Caco-2 (cell line): ENCODE data around the gene PPP4R4. TPM values are rescaled to one million over a fixed set of nuclear protein-coding genes. Genes with fewer than 3 reads are reported as not detected.

Source experiments
- BruUV-seq: library from RNA; stranded (reverse); fragments of 400-500 nt; replicated peaks from 2 replicates; lab custom pipeline; 2021; lab: Mats Ljungman, UMichigan
- CTCF ChIA-PET: fragments of 300-600 bp; sonication (Branson Sonifier 250); formaldehyde crosslinking; loops from one replicate; lab custom pipeline; 2022; ENCODE audit warnings: antibody characterized with exemption; lab: Charles Lee
- POLR2A ChIA-PET: fragments of 300-600 bp; sonication (Branson Sonifier 250); formaldehyde crosslinking; loops from one replicate; lab custom pipeline; 2022; ENCODE audit warnings: antibody characterized with exemption; lab: Charles Lee
- DNase-seq, 2 experiments: peaks; one replicate each; pipeline versions ENCODE4 v3.0.0 to v3.0.0-alpha.2; 2020 to 2022
- H3K27me3 ChIP-seq: replicated peaks from 2 replicates; pipeline ENCODE4 v1.6.0; 2011; ENCODE audit warnings: low read length; ENCODE audit not compliant: control insufficient read depth, insufficient read depth
- H3K36me3 ChIP-seq: 2 replicates; pipeline ENCODE4 v1.5.1; 2011; ENCODE audit warnings: low read length; ENCODE audit not compliant: control insufficient read depth, insufficient read depth
- H3K4me1 ChIP-seq: fragments of 250-450 bp; sonication (Bioruptor Pico); 2 replicates; pipeline ENCODE4 v1.5.1; 2020; ENCODE audit warnings: mild to moderate bottlenecking
- H3K4me3 ChIP-seq: 2 replicates; pipeline ENCODE4 v1.5.1; 2011; ENCODE audit warnings: low read depth, mild to moderate bottlenecking, control low read depth, low read length
- H3K9me3 ChIP-seq: fragments of 250-450 bp; sonication (Bioruptor Pico); 2 replicates; pipeline ENCODE4 v1.5.1; 2020; ENCODE audit warnings: mild to moderate bottlenecking, moderate library complexity
- H3K27ac Mint-ChIP-seq: one replicate; pipeline ENCODE4 v1.8.0; 2022; ENCODE audit warnings: mixed read lengths; ENCODE audit not compliant: unreplicated experiment
- H3K27me3 Mint-ChIP-seq: one replicate; pipeline ENCODE4 v1.8.0; 2022; ENCODE audit warnings: mixed read lengths; ENCODE audit not compliant: insufficient read depth, unreplicated experiment
- H3K36me3 Mint-ChIP-seq: one replicate; pipeline ENCODE4 v1.8.0; 2022; ENCODE audit warnings: mild to moderate bottlenecking, mixed read lengths; ENCODE audit not compliant: insufficient read depth, unreplicated experiment
- H3K4me1 Mint-ChIP-seq: one replicate; pipeline ENCODE4 v1.8.0; 2022; ENCODE audit warnings: low read depth, mixed read lengths; ENCODE audit not compliant: unreplicated experiment
- H3K4me3 Mint-ChIP-seq: one replicate; pipeline ENCODE4 v1.8.0; 2022; ENCODE audit warnings: mild to moderate bottlenecking, moderate library complexity, mixed read lengths; ENCODE audit not compliant: unreplicated experiment
- H3K9me3 Mint-ChIP-seq: one replicate; pipeline ENCODE4 v1.8.0; 2022; ENCODE audit warnings: mixed read lengths; ENCODE audit not compliant: unreplicated experiment
- CTCF ChIP-seq, 2 experiments: fragments of 200-600 bp in 1 of 2; IDR thresholded peaks; 1 replicate in 1 of 2; 2 replicates in 1 of 2; pipeline versions ENCODE4 v1.5.1 to v1.8.0; 2011 to 2022; ENCODE audit warnings: antibody characterized with exemption in 1 of 2, control low read depth in 1 of 2, inconsistent platforms in 1 of 2, low read depth in 1 of 2, low read length in 1 of 2, mild to moderate bottlenecking in 1 of 2, moderate library complexity in 1 of 2; ENCODE audit not compliant: insufficient read depth in 1 of 2, severe bottlenecking in 1 of 2, unreplicated experiment in 1 of 2
- intact Hi-C: fragments of 100-400 bp; cut with micrococcal nuclease; formaldehyde crosslinking; loops from one replicate; pipeline ENCODE4 v1.10.0; 2022; ENCODE audit not compliant: unreplicated experiment
- total RNA-seq: library from RNA; stranded (reverse); gene quantifications from 2 replicates; pipeline ENCODE4 v1.2.3, GENCODE V29; 2022

PPP4R4 gene
- total RNA-seq, 1 experiment from 2014 or later, result 0.20 TPM

- Mint-ChIP-seq H3K27me3 (peaks cover 34% of the 10 kb centered on the region), H3K4me3 (no peak overlapping the region), H3K4me1 (no peaks in the 10 kb centered on the region), H3K36me3 (no peaks in the 10 kb centered on the region), H3K27ac (no peak overlapping the region), H3K9me3 (no peaks in the 10 kb centered on the region)
- Histone ChIP-seq H3K4me1 (0 out of 2 replicates have a peak, but pooled peaks cover 4% of the 10 kb centered on the region), H3K4me3 (no peak overlapping the region), H3K27me3 (no peaks in the 10 kb centered on the region), H3K36me3 (no peaks in the 10 kb centered on the region), H3K9me3 (no peaks in the 10 kb centered on the region)
- no peak for DNase-seq
- POLR2A ChIA-PET, result no interaction called here
- CTCF ChIA-PET, result no interaction called here
- intact Hi-C loops, result no loop called here
- TF ChIP-seq CTCF (IDR thresholded peaks at IDR 0.05; ENCODE audit: insufficient read depth in 1 of 2, low read depth in 1 of 2, low read length in 1 of 2, severe bottlenecking in 1 of 2, unreplicated experiment in 1 of 2), result no peak
- no TSS peak for BruUV-seq
These were observed 2.7 kb downstream of the PPP4R4 start for GRCh38 chr14:94176808-94177207.

- Histone ChIP-seq H3K9me3 (no peaks in the 10 kb centered on the region), H3K27me3 (no peaks in the 10 kb centered on the region), H3K4me1 (0 out of 2 replicates have a peak, but pooled peaks cover 4% of the 10 kb centered on the region), H3K4me3 (no peak overlapping the region), H3K36me3 (no peaks in the 10 kb centered on the region)
- BruUV-seq, result no TSS peak
- no peak for TF ChIP-seq CTCF (IDR thresholded peaks at IDR 0.05; ENCODE audit: insufficient read depth in 1 of 2, low read depth in 1 of 2, low read length in 1 of 2, severe bottlenecking in 1 of 2, unreplicated experiment in 1 of 2)
- Mint-ChIP-seq H3K27ac (no peak overlapping the region), H3K4me1 (no peaks in the 10 kb centered on the region), H3K4me3 (no peak overlapping the region), H3K9me3 (no peaks in the 10 kb centered on the region), H3K27me3 (peaks cover 34% of the 10 kb centered on the region), H3K36me3 (no peaks in the 10 kb centered on the region)
- intact Hi-C loops, result no loop called here
- DNase-seq, result no peak
- ChIA-PET POLR2A (no interaction called here), CTCF (no interaction called here)
These were observed 3.7 kb downstream of the PPP4R4 start for GRCh38 chr14:94177806-94178205.

GRCh38 chr14:94179244-94179643 lies 5.1 kb downstream of the PPP4R4 start:
- no peaks in the 10 kb centered on the region for H3K36me3 Mint-ChIP-seq
- H3K4me3 Mint-ChIP-seq, result no peak overlapping the region
- CTCF ChIA-PET, result no interaction called here
- no peaks in the 10 kb centered on the region for H3K4me1 ChIP-seq
- H3K27me3 Mint-ChIP-seq, result peaks cover 34% of the 10 kb centered on the region
- no peaks in the 10 kb centered on the region for H3K9me3 ChIP-seq
- no peak overlapping the region for H3K27ac Mint-ChIP-seq
- POLR2A ChIA-PET, result no interaction called here
- no peak for DNase-seq
- H3K9me3 Mint-ChIP-seq, result no peaks in the 10 kb centered on the region
- no peak overlapping the region for H3K4me3 ChIP-seq
- no peaks in the 10 kb centered on the region for H3K36me3 ChIP-seq
- TF ChIP-seq CTCF (IDR thresholded peaks at IDR 0.05; ENCODE audit: insufficient read depth in 1 of 2, low read depth in 1 of 2, low read length in 1 of 2, severe bottlenecking in 1 of 2, unreplicated experiment in 1 of 2), result no peak
- BruUV-seq, result no TSS peak
- no peaks in the 10 kb centered on the region for H3K4me1 Mint-ChIP-seq
- intact Hi-C loops, result no loop called here
- H3K27me3 ChIP-seq, result no peaks in the 10 kb centered on the region
